NCI-H2107 treated with DMSO at 0.1 percent for 48 hours (cell line): Measurements from ENCODE around the gene AASDH.
A peak's percentile ranks its signal among the peaks of the same experiment; 100 is the strongest.
"Not testable (repeated sequence)": the region's sequence is repeated elsewhere in the genome, so short reads cannot be mapped to it uniquely, and the experiment has no call there.

ENCODE experiments used
- DNase-seq: peaks from one replicate; lab custom pipeline; 2025; ENCODE audit not compliant: unreplicated experiment; lab: John Stamatoyannopoulos, UW

AASDH gene

DNA sequence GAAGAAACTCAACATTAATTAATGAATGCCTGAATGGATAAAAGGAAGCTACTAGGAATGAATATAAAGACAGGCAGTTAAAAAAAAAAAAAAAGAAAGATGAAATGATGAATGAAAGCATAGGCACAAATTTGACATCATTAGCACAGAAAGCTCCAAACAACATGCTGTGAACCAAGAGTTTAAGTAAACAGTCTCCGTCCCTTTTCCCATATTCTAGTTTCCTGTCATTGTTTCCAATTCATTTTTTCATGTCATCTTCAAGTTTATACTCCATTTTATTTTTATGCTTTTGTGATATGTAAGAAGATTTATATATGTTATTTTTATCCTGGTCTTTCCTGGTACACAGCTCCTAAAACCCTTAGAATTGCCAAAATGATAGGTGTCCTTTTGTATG lies 17.7 kb upstream of the AASDH start:
- DNase-seq: no peak

- no peak for DNase-seq
These were observed 13.3 kb upstream of the AASDH start for GRCh38 chr4:56400560-56400959.

- no peak for DNase-seq
These were observed 4.0 kb upstream of the AASDH start for GRCh38 chr4:56391270-56391669.

DNA sequence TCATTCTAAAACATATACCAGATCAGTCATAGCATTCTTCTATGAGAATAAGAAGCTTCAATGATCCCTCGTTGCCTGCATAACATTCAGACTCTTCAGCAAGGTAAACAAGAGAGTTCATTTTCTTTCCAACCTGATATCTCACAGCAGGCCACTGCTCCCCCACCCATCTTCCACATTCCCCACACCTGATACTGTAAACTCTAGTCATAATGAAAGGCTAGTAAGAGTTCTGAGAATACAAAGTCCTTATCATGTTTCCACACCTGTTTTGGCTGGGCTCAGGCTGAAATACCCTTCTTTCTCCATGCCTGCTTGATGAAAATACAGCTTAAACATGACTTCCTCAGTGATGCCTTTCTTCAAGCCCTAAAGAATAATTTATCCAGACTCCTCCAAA lies 2.3 kb upstream of the AASDH start:
- peak; percentile 19 for DNase-seq

- no peak for DNase-seq
These were observed 1.0 kb upstream of the AASDH start for GRCh38 chr4:56388306-56388705.

- no peak for DNase-seq
These were observed 1.2 kb downstream of the AASDH start for GRCh38 chr4:56386091-56386490.

- no peak for DNase-seq
These were observed 11.8 kb downstream of the AASDH start for GRCh38 chr4:56375458-56375857.

- DNase-seq: no peak
These were observed 12.3 kb downstream of the AASDH start for GRCh38 chr4:56374956-56375355.

DNA sequence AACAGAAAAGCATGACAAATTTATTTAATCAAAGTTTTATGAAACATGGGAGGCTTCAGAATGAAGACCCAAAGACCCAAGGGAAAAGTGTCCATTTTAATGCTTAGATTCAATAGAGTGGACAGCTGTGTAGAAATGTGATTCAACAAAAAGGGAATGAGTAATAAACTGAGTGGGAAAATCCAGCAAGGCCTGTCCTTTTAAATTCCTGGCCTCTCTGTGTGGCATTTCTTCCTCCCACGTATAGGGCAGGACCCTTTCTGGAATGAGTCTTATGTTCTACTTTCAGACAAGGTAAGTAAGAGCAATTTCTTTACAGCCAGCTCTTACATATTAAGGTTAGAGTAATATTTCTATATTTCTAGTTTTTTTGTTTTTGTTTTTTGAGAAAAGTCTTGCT lies 14.5 kb downstream of the AASDH start:
- no peak for DNase-seq

- no peak for DNase-seq
These were observed 15.7 kb downstream of the AASDH start for GRCh38 chr4:56371426-56372220.

- no peak for DNase-seq
These were observed 16.9 kb downstream of the AASDH start for GRCh38 chr4:56370377-56370776.

- not testable (repeated sequence) for DNase-seq
These were observed 24.3 kb downstream of the AASDH start for GRCh38 chr4:56362981-56363380.

- no peak for DNase-seq
These were observed 27.2 kb downstream of the AASDH start for GRCh38 chr4:56360071-56360470.

DNA sequence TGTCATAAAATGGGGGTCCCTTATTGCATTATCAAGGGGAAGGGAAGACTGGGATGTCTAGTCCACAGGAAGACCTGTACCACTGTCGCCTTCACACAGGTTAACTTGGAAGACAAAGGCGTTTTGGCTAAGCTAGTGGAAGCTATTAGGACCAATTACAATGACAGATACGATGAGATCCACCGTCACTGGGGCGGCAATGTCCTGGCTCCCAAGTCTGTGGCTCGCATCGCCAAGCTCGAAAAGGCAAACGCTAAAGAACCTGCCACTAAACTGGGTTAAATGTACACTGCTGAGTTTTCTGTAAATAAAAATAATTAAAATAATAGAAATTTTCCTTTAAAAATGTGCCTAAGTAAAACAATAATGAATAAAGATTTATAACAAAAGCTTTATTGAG lies 30.6 kb downstream of the AASDH start:
- DNase-seq: no peak

DNA sequence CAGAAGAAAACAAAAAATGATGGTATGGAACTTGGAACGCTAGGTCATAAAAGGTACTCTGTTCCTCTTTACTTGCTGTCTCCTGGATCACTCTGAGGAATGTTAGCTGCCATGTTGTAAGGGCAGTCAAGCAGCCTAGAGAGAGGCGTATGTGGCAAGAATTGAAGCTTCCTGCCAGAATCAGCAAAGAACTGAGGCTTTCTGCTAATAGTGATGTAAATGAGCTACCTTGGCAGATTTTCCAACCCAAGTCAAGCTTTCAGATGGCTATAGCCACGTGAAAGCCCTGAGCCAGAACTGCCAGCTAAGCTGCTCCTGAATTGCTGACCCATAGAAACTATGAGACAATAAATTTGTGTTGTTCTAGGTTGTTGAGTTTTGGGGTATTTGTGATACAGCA lies 38.7 kb downstream of the AASDH start:
- no peak for DNase-seq

- DNase-seq: no peak
These were observed 41.8 kb downstream of the AASDH start for GRCh38 chr4:56345458-56345857.

- no peak for DNase-seq
These were observed 44.5 kb downstream of the AASDH start for GRCh38 chr4:56342746-56343145.

DNA sequence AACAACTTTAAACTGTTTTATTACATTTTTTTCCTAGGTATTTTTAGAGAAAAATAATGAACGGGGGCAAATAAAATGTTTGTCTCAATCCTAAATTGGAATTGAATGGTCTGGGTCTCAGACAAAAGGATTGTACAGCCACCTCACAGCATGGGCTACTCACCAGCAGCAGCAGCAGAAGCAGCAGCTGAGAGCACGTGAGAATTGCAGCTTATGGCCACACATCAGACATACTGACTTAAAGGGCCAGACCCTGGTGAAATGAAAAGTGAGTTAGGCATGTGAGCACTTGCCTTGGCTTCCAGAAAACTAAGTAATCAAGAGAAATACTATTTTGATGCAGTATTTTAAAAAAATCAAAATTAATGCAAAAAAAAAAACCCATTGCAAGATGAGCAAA lies 56.6 kb downstream of the AASDH start:
- DNase-seq: no peak

GRCh38 chr4:56326363-56326762 lies 60.9 kb downstream of the AASDH start:
- no peak for DNase-seq

- DNase-seq: no peak
These were observed 63.2 kb downstream of the AASDH start for GRCh38 chr4:56324011-56324610.

DNA sequence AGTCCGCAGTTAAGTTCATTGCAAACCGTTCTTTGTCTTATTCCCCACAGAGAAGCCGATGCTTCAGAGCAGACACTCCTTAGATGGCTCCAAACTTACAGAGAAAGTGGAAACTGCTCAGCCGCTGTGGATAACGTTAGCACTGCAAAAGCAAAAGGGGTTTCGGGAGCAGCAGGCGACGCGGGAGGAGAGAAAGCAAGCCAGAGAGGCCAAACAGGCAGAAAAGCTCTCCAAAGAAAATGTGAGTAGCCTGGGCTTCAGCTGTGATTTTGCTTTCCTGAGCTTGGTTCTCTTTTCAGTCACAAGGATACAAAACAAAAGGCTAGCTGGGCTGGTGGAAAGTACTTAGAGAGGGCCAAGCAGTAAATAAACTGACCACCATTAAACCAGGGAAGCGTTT lies 64.0 kb downstream of the AASDH start:
- DNase-seq: no peak

DNA sequence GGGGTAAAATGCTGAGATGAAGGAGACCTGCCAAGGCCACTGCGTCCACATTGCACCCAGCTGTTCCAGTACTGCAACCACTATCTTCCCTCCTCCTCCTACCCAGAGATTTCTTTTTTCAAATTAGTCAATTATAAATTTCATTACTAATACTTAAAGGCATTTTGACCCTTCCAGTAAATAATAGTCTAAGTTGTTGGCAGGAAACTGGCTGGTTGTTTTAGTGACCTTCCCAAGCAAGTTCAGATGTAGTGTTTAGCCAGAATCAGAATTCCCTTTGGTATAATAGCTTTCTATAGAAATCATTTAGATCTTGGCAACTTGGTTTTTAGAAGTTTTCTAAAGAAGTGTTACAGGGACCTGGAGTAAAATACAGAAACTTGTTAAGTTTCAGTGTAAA lies 66.0 kb downstream of the AASDH start:
- DNase-seq: no peak

DNA sequence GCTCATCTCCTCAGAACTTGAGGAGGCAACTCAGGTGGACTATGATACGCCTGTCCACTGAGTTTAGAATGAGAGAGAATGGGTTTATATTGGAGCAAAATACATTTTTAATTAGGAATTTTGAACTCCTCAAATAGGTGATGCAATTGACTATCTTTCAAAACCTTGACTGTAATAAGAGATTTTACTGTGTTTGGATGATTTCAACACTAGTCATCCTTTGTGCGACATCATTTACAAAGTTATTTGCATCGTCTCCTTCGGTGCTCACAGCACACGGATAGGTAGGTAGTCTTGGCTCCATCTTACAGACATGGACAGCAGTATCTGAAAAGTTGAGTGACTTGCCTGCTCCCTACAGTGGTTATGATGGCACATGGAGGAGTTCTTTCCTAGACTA lies 67.0 kb downstream of the AASDH start:
- DNase-seq: no peak
